ENCODE results near the gene APEX2.

APEX2 gene

DNA sequence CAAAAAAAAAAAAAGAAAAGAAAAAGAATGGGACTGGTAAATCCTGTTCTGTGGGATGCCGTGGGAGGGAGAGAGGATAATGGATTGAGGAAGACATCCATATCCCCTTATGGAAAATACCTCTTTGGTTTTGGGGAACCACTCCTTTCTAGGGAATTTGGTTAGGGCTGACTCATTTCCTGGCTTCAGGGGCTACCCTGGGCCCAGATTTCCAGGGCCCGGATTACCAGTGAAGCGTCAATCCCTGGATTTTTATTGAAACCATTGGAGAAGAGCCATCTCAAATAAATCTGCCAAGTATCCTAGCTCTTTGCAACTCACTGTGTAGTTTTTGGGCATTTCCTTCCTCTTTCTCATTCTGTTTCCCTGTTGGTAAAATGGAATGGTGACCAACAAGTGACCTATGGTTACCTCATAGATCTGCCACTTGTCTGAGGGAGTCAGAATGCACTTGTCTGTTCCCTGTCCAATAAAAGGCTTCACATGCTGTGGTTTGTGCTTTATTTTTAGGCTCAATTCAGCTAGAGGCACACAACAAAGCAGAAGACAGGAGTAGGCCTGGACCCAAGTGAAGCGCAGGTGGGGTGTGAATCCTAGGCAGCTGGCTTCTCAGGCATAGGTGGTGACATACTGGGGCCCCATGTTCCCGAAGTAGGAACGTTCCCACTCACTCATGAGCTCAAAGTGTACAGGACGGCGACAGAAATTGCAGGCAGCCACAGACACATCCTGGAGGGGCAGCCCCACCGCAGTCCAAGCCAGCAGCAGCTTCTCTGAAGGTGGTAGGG is 8.6 kb downstream of the APEX2 start:
- in situ Hi-C loops (cut with MboI; ENCODE audit: low pct_unique_long_range_greater_than_20kb, low sequenced_read_pairs, unreplicated experiment), result loop anchor here (25.0 kb wide), 1 partner anchor 196 kb away; the partner anchor contains the start of gene MAGED2
- DNase-seq (ENCODE audit: low spot score), result no peak
- TF ChIP-seq, protein P1, sequence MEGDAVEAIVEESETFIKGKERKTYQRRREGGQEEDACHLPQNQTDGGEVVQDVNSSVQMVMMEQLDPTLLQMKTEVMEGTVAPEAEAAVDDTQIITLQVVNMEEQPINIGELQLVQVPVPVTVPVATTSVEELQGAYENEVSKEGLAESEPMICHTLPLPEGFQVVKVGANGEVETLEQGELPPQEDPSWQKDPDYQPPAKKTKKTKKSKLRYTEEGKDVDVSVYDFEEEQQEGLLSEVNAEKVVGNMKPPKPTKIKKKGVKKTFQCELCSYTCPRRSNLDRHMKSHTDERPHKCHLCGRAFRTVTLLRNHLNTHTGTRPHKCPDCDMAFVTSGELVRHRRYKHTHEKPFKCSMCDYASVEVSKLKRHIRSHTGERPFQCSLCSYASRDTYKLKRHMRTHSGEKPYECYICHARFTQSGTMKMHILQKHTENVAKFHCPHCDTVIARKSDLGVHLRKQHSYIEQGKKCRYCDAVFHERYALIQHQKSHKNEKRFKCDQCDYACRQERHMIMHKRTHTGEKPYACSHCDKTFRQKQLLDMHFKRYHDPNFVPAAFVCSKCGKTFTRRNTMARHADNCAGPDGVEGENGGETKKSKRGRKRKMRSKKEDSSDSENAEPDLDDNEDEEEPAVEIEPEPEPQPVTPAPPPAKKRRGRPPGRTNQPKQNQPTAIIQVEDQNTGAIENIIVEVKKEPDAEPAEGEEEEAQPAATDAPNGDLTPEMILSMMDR (IDR thresholded peaks at IDR 0.05; ENCODE audit: extremely low read depth, insufficient read depth, missing control alignments), result no peak

- DNase-seq (ENCODE audit: low spot score), result no peak
- TF ChIP-seq, protein P1 (IDR thresholded peaks at IDR 0.05; ENCODE audit: extremely low read depth, insufficient read depth, missing control alignments), result peak; percentile 21
- in situ Hi-C loops (cut with MboI; ENCODE audit: low pct_unique_long_range_greater_than_20kb, low sequenced_read_pairs, unreplicated experiment), result loop anchor here (25.0 kb wide), 1 partner anchor 199 kb away; the partner anchor contains the start of gene MAGED2
Measured at GRCh38 chrX:55011294-55011693, 11.1 kb downstream of the APEX2 start.

DNA sequence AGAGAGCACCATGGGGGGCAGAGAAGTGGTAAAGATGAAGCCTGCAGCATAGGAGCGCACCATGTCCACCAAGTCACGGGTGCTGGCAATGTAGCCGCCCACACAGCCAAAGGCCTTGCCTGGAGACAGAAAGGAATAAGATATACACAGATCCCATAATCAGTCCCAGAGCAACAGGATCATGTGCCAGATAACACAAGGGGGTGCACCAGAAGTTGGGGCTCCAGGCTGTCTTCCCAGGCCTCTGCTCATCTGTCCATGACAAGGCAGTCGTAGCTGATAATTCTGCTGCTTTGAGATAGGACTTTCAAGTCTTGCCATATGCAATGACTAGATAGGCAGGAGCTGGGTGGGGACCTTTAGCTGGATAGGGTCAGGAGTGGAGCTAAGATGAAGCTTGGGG is 14.7 kb downstream of the APEX2 start:
- in situ Hi-C loops (cut with MboI; ENCODE audit: low pct_unique_long_range_greater_than_20kb, low sequenced_read_pairs, unreplicated experiment), result loop anchor here (25.0 kb wide), 1 partner anchor 203 kb away; the partner anchor contains the start of gene MAGED2
- TF ChIP-seq, protein P1 (IDR thresholded peaks at IDR 0.05; ENCODE audit: extremely low read depth, insufficient read depth, missing control alignments), result no peak
- DNase-seq (ENCODE audit: low spot score), result no peak

GRCh38 chrX:55026143-55026542 is 26.0 kb downstream of the APEX2 start:
- in situ Hi-C loops (cut with MboI; ENCODE audit: low pct_unique_long_range_greater_than_20kb, low sequenced_read_pairs, unreplicated experiment), result loop anchor here (25.0 kb wide), 1 partner anchor 89 kb away; no protein-coding TSS in a partner anchor
- TF ChIP-seq, protein P1 (IDR thresholded peaks at IDR 0.05; ENCODE audit: extremely low read depth, insufficient read depth, missing control alignments), result no peak
- DNase-seq (ENCODE audit: low spot score), result no peak

- in situ Hi-C loops (cut with MboI; ENCODE audit: low pct_unique_long_range_greater_than_20kb, low sequenced_read_pairs, unreplicated experiment), result loop anchor here (25.0 kb wide), 1 partner anchor 90 kb away; no protein-coding TSS in a partner anchor
- TF ChIP-seq, protein P1 (IDR thresholded peaks at IDR 0.05; ENCODE audit: extremely low read depth, insufficient read depth, missing control alignments), result no peak
Measured at GRCh38 chrX:55026840-55027239, 26.7 kb downstream of the APEX2 start.

DNA sequence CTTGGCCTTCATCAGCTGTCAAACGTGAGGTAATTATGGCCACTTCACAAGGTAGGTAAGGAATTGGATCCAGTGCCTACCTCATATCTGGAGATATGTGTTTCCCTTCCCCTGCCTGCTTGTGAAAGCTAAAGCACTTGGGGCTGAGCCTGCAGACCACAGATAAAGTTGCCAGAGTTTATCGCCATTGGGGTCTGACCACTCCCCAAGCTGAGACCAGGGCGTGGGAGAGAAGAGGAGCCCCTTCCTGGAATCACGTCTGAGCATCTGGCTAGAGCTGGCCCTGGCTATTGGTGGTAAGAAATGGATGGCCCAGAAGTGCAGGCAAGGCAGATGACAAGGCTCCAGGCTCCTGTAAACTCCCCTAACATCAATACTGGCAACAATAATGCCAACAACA is 27.9 kb downstream of the APEX2 start:
- TF ChIP-seq, protein P1 (IDR thresholded peaks at IDR 0.05; ENCODE audit: extremely low read depth, insufficient read depth, missing control alignments), result no peak
- in situ Hi-C loops (cut with MboI; ENCODE audit: low pct_unique_long_range_greater_than_20kb, low sequenced_read_pairs, unreplicated experiment), result loop anchor here (25.0 kb wide), 1 partner anchor 91 kb away; no protein-coding TSS in a partner anchor
- no peak for DNase-seq (ENCODE audit: low spot score)

More at GRCh38 chrX:55026840-55027239, 26.7 kb downstream of the APEX2 start:
- DNase-seq (ENCODE audit: low spot score), result no peak
